ENCODE data around the gene NKX2-1. TPM values are rescaled to one million over a fixed set of nuclear protein-coding genes. Genes with fewer than 3 reads are reported as not detected.

The NKX2-1 gene
- polyA plus RNA-seq, 1 donor (not counting 4 experiments of a cell fraction or from before 2014, with no cell fraction given): not detected

DNA sequence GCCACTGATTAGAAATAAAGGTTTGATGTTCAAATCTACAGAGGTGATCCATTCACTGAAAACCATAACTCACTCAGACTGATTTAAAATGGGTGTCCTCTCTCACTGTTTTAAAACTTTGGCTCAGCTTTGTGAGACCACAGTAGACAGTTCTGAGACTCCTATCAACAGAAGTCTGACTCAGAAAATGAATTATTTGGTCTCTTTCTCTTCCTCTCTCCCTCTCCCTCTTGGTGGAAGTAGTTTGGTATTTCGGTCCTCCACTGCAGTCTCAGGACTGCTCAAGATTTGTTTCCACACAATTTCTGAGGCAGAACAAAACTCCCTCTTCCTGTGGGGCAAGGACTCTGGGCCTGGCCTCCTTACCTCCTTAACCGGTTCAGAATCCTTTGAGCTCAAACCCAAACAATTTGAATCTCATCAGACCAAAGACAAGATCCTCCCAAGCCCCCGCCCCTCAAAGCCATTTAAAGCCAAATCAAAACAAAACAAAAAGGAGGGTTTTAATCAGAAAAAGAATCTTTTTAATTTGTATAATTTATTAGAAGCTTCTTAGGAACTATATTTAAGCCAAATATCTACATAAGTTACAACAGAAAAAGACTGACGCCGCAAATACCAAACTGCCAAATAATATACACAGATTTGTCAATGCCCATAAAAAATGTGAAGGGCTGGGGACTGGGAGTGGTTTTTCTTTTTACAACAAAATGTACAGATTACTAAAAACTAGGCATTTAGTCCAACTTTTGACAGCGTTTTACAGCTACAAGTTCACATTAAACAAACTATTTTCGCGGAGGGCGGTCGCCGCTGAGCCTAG is 3.9 kb downstream of the NKX2-1 start:
- no peak overlapping the region for H3K4me3 ChIP-seq (ENCODE audit: control insufficient read depth in 2 of 3, extremely low read depth in 1 of 3, insufficient read depth in 2 of 3, low read depth in 1 of 3, low read length in 3 of 3)

DNA sequence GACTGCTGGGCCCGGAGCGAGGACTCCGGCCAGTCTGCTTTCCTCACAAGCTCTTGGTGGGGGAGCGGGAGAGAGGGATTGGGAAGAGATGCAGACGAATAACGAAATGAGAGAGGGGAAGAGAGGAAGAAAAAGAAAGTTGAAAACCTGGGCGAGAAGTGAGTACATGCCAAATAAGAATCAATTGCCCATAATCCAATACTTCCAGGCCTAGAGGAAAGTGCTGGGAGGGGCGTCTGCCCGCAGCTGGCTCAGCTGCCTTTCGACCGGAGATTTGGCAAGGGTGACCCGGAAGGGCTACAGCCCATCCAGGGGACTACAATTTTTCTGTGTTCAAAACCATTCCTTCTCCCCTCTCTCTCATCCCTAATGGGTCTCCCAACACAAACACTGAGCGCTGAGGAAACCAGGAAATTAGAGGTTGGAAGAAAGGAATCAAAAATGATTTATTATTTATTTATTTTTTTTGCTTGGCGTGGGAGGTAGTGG is 4.9 kb downstream of the NKX2-1 start:
- H4K20me1 ChIP-seq (ENCODE audit: control insufficient read depth, extremely low read depth, insufficient read depth, low read length): no peaks in the 10 kb centered on the region
- no peaks in the 10 kb centered on the region for H3K79me2 ChIP-seq (ENCODE audit: control insufficient read depth, insufficient read depth, low read length)
- dilution Hi-C loops (cut with MboI; ENCODE audit: extremely low pct_ligation_motif_present, low sequenced_read_pairs): no loop called here
- no peak for FAIRE-seq
- H3K9me3 ChIP-seq (ENCODE audit: control insufficient read depth, low read depth, low read length): no peaks in the 10 kb centered on the region
- peaks cover 3% of the 10 kb centered on the region for H3K4me1 ChIP-seq (ENCODE audit: control insufficient read depth, extremely low read depth, insufficient read depth, low read length)
- H2AFZ ChIP-seq (ENCODE audit: control insufficient read depth, low read length): no peak overlapping the region
- no peaks in the 10 kb centered on the region for H3K36me3 ChIP-seq (ENCODE audit: control insufficient read depth in 2 of 2, extremely low read depth in 1 of 2, insufficient read depth in 2 of 2, low read length in 2 of 2)
- no peaks in the 10 kb centered on the region for H3K9me1 ChIP-seq (ENCODE audit: control insufficient read depth, extremely low read depth, insufficient read depth, low read length)
- no peak for DNase-seq (ENCODE audit: low read depth, low spot score)
- H3K27ac ChIP-seq (ENCODE audit: control insufficient read depth, insufficient read depth, low read length): no peak overlapping the region
- H3K4me3 ChIP-seq (ENCODE audit: control insufficient read depth in 2 of 3, extremely low read depth in 1 of 3, insufficient read depth in 2 of 3, low read depth in 1 of 3, low read length in 3 of 3): no peak overlapping the region
- H3K4me2 ChIP-seq (ENCODE audit: control insufficient read depth, extremely low read depth, insufficient read depth, low read depth, low read length): no peak overlapping the region
- H3K27me3 ChIP-seq (ENCODE audit: control insufficient read depth, extremely low read depth, insufficient read depth, low read length): peaks cover 95% of the 10 kb centered on the region
- TF ChIP-seq, protein P1, sequence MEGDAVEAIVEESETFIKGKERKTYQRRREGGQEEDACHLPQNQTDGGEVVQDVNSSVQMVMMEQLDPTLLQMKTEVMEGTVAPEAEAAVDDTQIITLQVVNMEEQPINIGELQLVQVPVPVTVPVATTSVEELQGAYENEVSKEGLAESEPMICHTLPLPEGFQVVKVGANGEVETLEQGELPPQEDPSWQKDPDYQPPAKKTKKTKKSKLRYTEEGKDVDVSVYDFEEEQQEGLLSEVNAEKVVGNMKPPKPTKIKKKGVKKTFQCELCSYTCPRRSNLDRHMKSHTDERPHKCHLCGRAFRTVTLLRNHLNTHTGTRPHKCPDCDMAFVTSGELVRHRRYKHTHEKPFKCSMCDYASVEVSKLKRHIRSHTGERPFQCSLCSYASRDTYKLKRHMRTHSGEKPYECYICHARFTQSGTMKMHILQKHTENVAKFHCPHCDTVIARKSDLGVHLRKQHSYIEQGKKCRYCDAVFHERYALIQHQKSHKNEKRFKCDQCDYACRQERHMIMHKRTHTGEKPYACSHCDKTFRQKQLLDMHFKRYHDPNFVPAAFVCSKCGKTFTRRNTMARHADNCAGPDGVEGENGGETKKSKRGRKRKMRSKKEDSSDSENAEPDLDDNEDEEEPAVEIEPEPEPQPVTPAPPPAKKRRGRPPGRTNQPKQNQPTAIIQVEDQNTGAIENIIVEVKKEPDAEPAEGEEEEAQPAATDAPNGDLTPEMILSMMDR (optimal IDR thresholded peaks at IDR 0.05 in 1 of 3, IDR thresholded peaks at IDR 0.05 in 1 of 3, conservative IDR thresholded peaks at IDR 0.05 in 1 of 3; ENCODE audit: extremely low read depth in 1 of 3, insufficient read depth in 2 of 3, low read length in 3 of 3): no peak
- TF ChIP-seq EZH2 (IDR thresholded peaks at IDR 0.05; ENCODE audit: low read length): no peak
- no peak overlapping the region for H3K9ac ChIP-seq (ENCODE audit: control insufficient read depth, extremely low read depth, insufficient read depth, low read length)

More for the DNA sequence above, 3.9 kb downstream of the NKX2-1 start:
- Histone ChIP-seq H3K9me3 (ENCODE audit: control insufficient read depth, low read depth, low read length) (no peaks in the 10 kb centered on the region), H3K4me2 (ENCODE audit: control insufficient read depth, extremely low read depth, insufficient read depth, low read depth, low read length) (no peak overlapping the region), H3K9ac (ENCODE audit: control insufficient read depth, extremely low read depth, insufficient read depth, low read length) (no peak overlapping the region), H3K36me3 (ENCODE audit: control insufficient read depth in 2 of 2, extremely low read depth in 1 of 2, insufficient read depth in 2 of 2, low read length in 2 of 2) (no peaks in the 10 kb centered on the region), H3K27ac (ENCODE audit: control insufficient read depth, insufficient read depth, low read length) (no peak overlapping the region), H3K4me1 (ENCODE audit: control insufficient read depth, extremely low read depth, insufficient read depth, low read length) (peaks cover 3% of the 10 kb centered on the region), H2AFZ (ENCODE audit: control insufficient read depth, low read length) (no peak overlapping the region), H3K79me2 (ENCODE audit: control insufficient read depth, insufficient read depth, low read length) (no peaks in the 10 kb centered on the region), H3K9me1 (ENCODE audit: control insufficient read depth, extremely low read depth, insufficient read depth, low read length) (no peaks in the 10 kb centered on the region), H4K20me1 (ENCODE audit: control insufficient read depth, extremely low read depth, insufficient read depth, low read length) (no peaks in the 10 kb centered on the region), H3K27me3 (ENCODE audit: control insufficient read depth, extremely low read depth, insufficient read depth, low read length) (peaks cover 95% of the 10 kb centered on the region)
- DNase-seq (ENCODE audit: low read depth, low spot score) (no peak), FAIRE-seq (no peak)
- dilution Hi-C loops (cut with MboI; ENCODE audit: extremely low pct_ligation_motif_present, low sequenced_read_pairs): no loop called here
- TF ChIP-seq, protein P1 (optimal IDR thresholded peaks at IDR 0.05 in 1 of 3, IDR thresholded peaks at IDR 0.05 in 1 of 3, conservative IDR thresholded peaks at IDR 0.05 in 1 of 3; ENCODE audit: extremely low read depth in 1 of 3, insufficient read depth in 2 of 3, low read length in 3 of 3): no peak
- TF ChIP-seq EZH2 (IDR thresholded peaks at IDR 0.05; ENCODE audit: low read length): no peak
